CD4-positive, CD25-positive, alpha-beta regulatory T cell (primary cell): ENCODE measurements around the gene COL21A1. TPM values are rescaled to one million over a fixed set of nuclear protein-coding genes. Genes with fewer than 3 reads are reported as not detected.

Source experiments
- ATAC-seq, 2 donors: fragments of 150-1000 bp; cut with Tn5 transposase; one replicate each; pipeline ENCODE4 v1.10.0; 2021; ENCODE audit warnings: low read depth in 2 of 2, moderate number of reproducible peaks in 2 of 2, moderate library complexity in 1 of 2
- DNase-seq, 3 donors: peaks; one replicate each; pipeline versions ENCODE4 v3.0.0 to v3.0.0-alpha.2; 2012 to 2022; ENCODE audit warnings: mixed read lengths in 1 of 3
- H3K27ac ChIP-seq: one replicate; pipeline ENCODE4 v1.7.0; 2013; ENCODE audit warnings: mild to moderate bottlenecking, low read length; ENCODE audit not compliant: insufficient read depth, poor library complexity, severe bottlenecking
- H3K27me3 ChIP-seq: one replicate; pipeline ENCODE4 v1.7.0; 2013; ENCODE audit warnings: low read length; ENCODE audit not compliant: control insufficient read depth, insufficient read depth
- H3K36me3 ChIP-seq: one replicate; pipeline ENCODE4 v1.7.0; 2013; ENCODE audit warnings: mild to moderate bottlenecking, low read length, moderate library complexity; ENCODE audit not compliant: control insufficient read depth, insufficient read depth
- H3K4me1 ChIP-seq: 2 replicates; pipeline ENCODE4 v1.7.0; 2013; ENCODE audit warnings: mild to moderate bottlenecking, low read length; ENCODE audit not compliant: insufficient read depth, control insufficient read depth, poor library complexity, severe bottlenecking
- H3K4me3 ChIP-seq: one replicate; pipeline ENCODE4 v1.7.0; 2013; ENCODE audit warnings: low read depth, mild to moderate bottlenecking, low read length, moderate library complexity
- H3K9me3 ChIP-seq, 2 experiments: 1 replicate in 1 of 2; 2 replicates in 1 of 2; pipeline ENCODE4 v1.7.0; 2013; ENCODE audit warnings: low read length in 2 of 2, mild to moderate bottlenecking in 1 of 2, moderate library complexity in 1 of 2; ENCODE audit not compliant: control insufficient read depth in 2 of 2
- H3K27ac Mint-ChIP-seq, 3 donors: one replicate each; pipeline ENCODE4 v1.8.0; 2020 to 2022; ENCODE audit warnings: mild to moderate bottlenecking in 3 of 3, mixed read lengths in 3 of 3, moderate library complexity in 2 of 3
- H3K27me3 Mint-ChIP-seq: one replicate; pipeline ENCODE4 v1.8.0; 2022; ENCODE audit warnings: mild to moderate bottlenecking, mixed read lengths
- H3K36me3 Mint-ChIP-seq: one replicate; pipeline ENCODE4 v1.8.0; 2020; ENCODE audit warnings: mixed read lengths
- H3K4me1 Mint-ChIP-seq, 4 donors: one replicate each; pipeline ENCODE4 v1.8.0; 2020 to 2022; ENCODE audit warnings: mixed read lengths in 4 of 4, mild to moderate bottlenecking in 1 of 4
- H3K4me3 Mint-ChIP-seq, 4 donors: one replicate each; pipeline ENCODE4 v1.8.0; 2020 to 2022; ENCODE audit warnings: mild to moderate bottlenecking in 4 of 4, mixed read lengths in 4 of 4, moderate library complexity in 3 of 4
- H3K9me3 Mint-ChIP-seq, 7 donors: one replicate each; pipeline ENCODE4 v1.8.0; 2020 to 2022; ENCODE audit warnings: mixed read lengths in 7 of 7, mild to moderate bottlenecking in 3 of 7, moderate library complexity in 2 of 7
- polyA plus RNA-seq, 4 donors: library from polyadenylated mRNA; unstranded; fragments of 300-500 nt; fragmentation: Illumina TruSeq; gene quantifications; one replicate each; pipeline ENCODE4 v1.2.3, GENCODE V29; 2021
- total RNA-seq: library from RNA; stranded (reverse); gene quantifications from one replicate; pipeline ENCODE4 v1.2.3, GENCODE V29; 2022

Gene COL21A1
- total and polyA plus RNA-seq, 5 donors from 2014 or later, result not detected

DNA sequence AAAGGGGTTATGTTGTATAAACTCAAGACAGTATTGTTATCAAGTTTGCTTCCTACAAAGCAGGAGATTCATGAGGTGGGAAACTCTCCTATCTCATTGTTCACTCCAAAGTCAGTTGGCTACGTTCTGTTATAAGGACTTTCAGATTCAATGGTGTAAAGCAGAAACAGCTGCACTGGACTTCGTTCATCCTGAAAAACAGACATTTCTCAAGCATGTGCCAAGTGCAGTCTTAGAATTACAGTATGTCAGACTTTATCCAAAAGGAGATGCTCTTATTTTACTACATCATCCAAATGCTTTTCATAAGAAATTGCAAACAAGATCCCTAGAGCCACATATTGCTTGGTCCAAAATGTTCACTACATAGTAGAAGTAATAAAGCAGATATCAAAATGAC lies 14.9 kb downstream of the COL21A1 start:
- H3K9me3 Mint-ChIP-seq, result peaks cover 0 to 9% (median 2%) of the 10 kb centered on the region in 7 donors
- DNase-seq (no peak), ATAC-seq (no peak)
- H3K4me3 ChIP-seq, result no peak overlapping the region
- H3K9me3 ChIP-seq, result no peaks in the 10 kb centered on the region
- no peaks in the 10 kb centered on the region for H3K4me1 ChIP-seq
- H3K27ac Mint-ChIP-seq, result no peak overlapping the region
- H3K4me1 Mint-ChIP-seq, result no peaks in the 10 kb centered on the region
- no peak overlapping the region for H3K27ac ChIP-seq
- H3K36me3 Mint-ChIP-seq, result no peaks in the 10 kb centered on the region
- no peaks in the 10 kb centered on the region for H3K27me3 ChIP-seq
- no peak overlapping the region for H3K4me3 Mint-ChIP-seq
- H3K36me3 ChIP-seq, result no peaks in the 10 kb centered on the region
- no peaks in the 10 kb centered on the region for H3K27me3 Mint-ChIP-seq

- Histone ChIP-seq H3K4me1 (no peaks in the 10 kb centered on the region), H3K27ac (no peak overlapping the region), H3K9me3 (no peaks in the 10 kb centered on the region), H3K36me3 (no peaks in the 10 kb centered on the region), H3K27me3 (no peaks in the 10 kb centered on the region), H3K4me3 (no peak overlapping the region)
- H3K4me1 Mint-ChIP-seq, result no peaks in the 10 kb centered on the region
- peaks cover 0 to 9% (median 2%) of the 10 kb centered on the region in 7 donors for H3K9me3 Mint-ChIP-seq
- H3K36me3 Mint-ChIP-seq, result no peaks in the 10 kb centered on the region
- H3K27ac Mint-ChIP-seq, result no peak overlapping the region
- H3K27me3 Mint-ChIP-seq, result no peaks in the 10 kb centered on the region
- no peak for ATAC-seq
- DNase-seq, result no peak
- H3K4me3 Mint-ChIP-seq, result no peak overlapping the region
These were observed 15.6 kb downstream of the COL21A1 start for GRCh38 chr6:56231827-56232226.

DNA sequence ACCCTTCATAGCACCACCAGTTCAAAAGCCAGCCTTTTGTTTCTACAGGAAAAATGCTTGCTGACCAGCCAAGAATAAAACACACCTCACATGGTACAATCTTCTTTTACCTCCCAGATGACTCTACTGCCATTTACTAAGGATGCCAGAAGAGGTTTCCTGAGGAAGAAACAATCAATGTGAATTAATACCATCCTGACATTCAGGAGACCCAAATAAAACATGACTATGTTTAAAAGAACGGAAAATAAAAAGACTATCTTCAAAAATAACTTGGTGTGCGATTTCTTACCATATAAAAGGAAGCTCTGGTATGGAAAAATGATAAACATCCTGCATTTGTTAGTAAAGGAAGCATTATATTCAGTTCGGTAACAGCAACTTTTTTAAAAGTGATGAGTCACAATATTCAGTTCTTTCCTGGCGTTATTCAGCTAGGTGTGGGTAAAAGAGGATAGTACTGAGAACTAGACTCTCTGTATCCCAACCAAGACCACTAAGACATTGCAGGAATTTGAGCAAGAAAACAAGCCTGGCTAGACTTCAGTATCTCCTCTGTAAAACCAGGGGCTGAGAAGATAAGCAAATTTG lies 16.3 kb downstream of the COL21A1 start:
- Mint-ChIP-seq H3K4me1 (no peaks in the 10 kb centered on the region), H3K27ac (no peak overlapping the region), H3K9me3 (peaks cover 0 to 9% (median 2%) of the 10 kb centered on the region in 7 donors), H3K4me3 (no peak overlapping the region), H3K27me3 (no peaks in the 10 kb centered on the region), H3K36me3 (no peaks in the 10 kb centered on the region)
- ATAC-seq, result no peak
- H3K36me3 ChIP-seq, result no peaks in the 10 kb centered on the region
- no peak overlapping the region for H3K27ac ChIP-seq
- no peaks in the 10 kb centered on the region for H3K4me1 ChIP-seq
- H3K4me3 ChIP-seq, result no peak overlapping the region
- H3K9me3 ChIP-seq, result no peaks in the 10 kb centered on the region
- DNase-seq, result no peak
- H3K27me3 ChIP-seq, result no peaks in the 10 kb centered on the region

GRCh38 chr6:56227071-56227879 lies 20.1 kb downstream of the COL21A1 start:
- Histone ChIP-seq H3K4me1 (no peaks in the 10 kb centered on the region), H3K9me3 (no peaks in the 10 kb centered on the region), H3K27me3 (no peaks in the 10 kb centered on the region), H3K36me3 (no peaks in the 10 kb centered on the region), H3K4me3 (no peak overlapping the region), H3K27ac (no peak overlapping the region)
- Mint-ChIP-seq H3K27ac (no peak overlapping the region), H3K27me3 (no peaks in the 10 kb centered on the region), H3K4me1 (no peaks in the 10 kb centered on the region), H3K4me3 (no peak overlapping the region), H3K9me3 (peaks cover 0 to 8% (median 0%) of the 10 kb centered on the region in 7 donors), H3K36me3 (no peaks in the 10 kb centered on the region)
- no peak for ATAC-seq
- no peak for DNase-seq

- no peak for ATAC-seq
- Mint-ChIP-seq H3K9me3 (peaks cover 0 to 8% (median 0%) of the 10 kb centered on the region in 7 donors), H3K4me3 (no peak overlapping the region), H3K36me3 (no peaks in the 10 kb centered on the region), H3K4me1 (no peaks in the 10 kb centered on the region), H3K27me3 (no peaks in the 10 kb centered on the region), H3K27ac (no peak overlapping the region)
- Histone ChIP-seq H3K4me3 (no peak overlapping the region), H3K9me3 (no peaks in the 10 kb centered on the region), H3K36me3 (no peaks in the 10 kb centered on the region), H3K4me1 (no peaks in the 10 kb centered on the region), H3K27ac (no peak overlapping the region), H3K27me3 (no peaks in the 10 kb centered on the region)
- no peak for DNase-seq
These were observed 23.4 kb downstream of the COL21A1 start for GRCh38 chr6:56223995-56224394.

DNA sequence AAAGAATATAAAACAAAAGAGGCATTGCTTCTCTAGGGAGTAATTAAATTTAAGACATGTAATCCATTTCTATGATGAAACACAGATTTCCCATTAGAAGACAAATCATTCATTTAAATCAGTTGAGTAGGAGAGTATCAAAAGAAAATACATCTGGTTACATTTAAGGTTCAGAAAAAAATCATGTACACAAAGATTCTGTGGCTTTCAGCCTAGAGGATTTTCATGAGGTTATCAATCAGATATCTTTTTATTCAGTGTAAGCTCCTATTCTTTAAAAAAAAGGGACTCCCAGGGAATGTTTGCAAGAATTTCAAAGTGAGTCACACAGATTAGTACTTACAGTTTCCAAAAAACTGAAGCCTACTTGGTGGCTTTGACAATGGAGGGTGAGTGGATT lies 24.9 kb downstream of the COL21A1 start:
- Mint-ChIP-seq H3K27ac (no peak overlapping the region), H3K27me3 (no peaks in the 10 kb centered on the region), H3K9me3 (peaks cover 0 to 8% (median 0%) of the 10 kb centered on the region in 7 donors), H3K4me1 (no peaks in the 10 kb centered on the region), H3K4me3 (no peak overlapping the region), H3K36me3 (no peaks in the 10 kb centered on the region)
- DNase-seq (no peak), ATAC-seq (no peak)
- Histone ChIP-seq H3K27me3 (no peaks in the 10 kb centered on the region), H3K27ac (no peak overlapping the region), H3K4me1 (no peaks in the 10 kb centered on the region), H3K36me3 (no peaks in the 10 kb centered on the region), H3K9me3 (no peaks in the 10 kb centered on the region), H3K4me3 (no peak overlapping the region)

DNA sequence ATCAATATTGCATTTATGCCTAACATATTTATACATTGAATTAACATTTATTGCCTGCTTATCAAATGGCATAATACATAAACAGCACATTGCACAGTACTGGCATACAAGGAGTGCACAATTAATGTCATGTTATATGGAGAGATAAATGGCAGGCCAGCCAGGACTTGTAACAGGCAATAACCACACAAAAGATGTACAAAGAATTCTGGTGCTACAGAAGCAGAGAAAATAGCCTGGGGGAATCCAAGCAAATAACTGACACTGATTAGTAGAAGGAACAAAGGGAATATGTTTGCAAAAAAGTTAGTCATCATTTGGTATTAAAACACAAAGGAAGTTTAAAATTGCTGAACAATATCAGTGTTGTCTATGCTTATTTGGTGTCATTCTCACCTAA lies 27.3 kb downstream of the COL21A1 start:
- Mint-ChIP-seq H3K4me3 (no peak overlapping the region), H3K36me3 (no peaks in the 10 kb centered on the region), H3K9me3 (peaks cover 0 to 4% (median 1%) of the 10 kb centered on the region in 7 donors), H3K27me3 (no peaks in the 10 kb centered on the region), H3K4me1 (no peaks in the 10 kb centered on the region), H3K27ac (no peak overlapping the region)
- Histone ChIP-seq H3K4me3 (no peak overlapping the region), H3K9me3 (no peaks in the 10 kb centered on the region), H3K36me3 (no peaks in the 10 kb centered on the region), H3K4me1 (no peaks in the 10 kb centered on the region), H3K27me3 (no peaks in the 10 kb centered on the region), H3K27ac (no peak overlapping the region)
- DNase-seq (no peak), ATAC-seq (no peak)

DNA sequence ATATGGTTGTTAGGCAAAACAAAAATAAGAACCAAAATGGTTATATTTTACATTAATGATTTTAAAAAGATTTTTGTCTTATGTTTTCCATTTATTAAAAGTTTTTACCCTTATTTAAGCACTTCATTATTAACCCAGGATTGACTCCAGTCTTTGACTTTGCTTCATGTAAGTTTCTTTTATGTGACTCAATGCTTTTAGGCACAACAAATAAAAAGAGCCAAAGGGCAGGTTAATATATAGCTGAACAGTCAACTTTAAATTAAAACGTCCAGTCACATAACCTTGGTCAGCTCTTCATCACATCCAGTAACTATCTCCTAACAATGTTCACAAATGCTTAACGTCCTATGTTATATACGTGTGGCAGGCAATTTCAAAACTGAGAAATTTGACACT lies 32.7 kb downstream of the COL21A1 start:
- Mint-ChIP-seq H3K4me1 (no peaks in the 10 kb centered on the region), H3K36me3 (no peaks in the 10 kb centered on the region), H3K27me3 (no peaks in the 10 kb centered on the region), H3K27ac (no peak overlapping the region), H3K4me3 (no peak overlapping the region), H3K9me3 (peaks cover 0 to 6% (median 5%) of the 10 kb centered on the region in 7 donors)
- DNase-seq (no peak), ATAC-seq (no peak)
- H3K27me3 ChIP-seq, result no peaks in the 10 kb centered on the region
- no peaks in the 10 kb centered on the region for H3K36me3 ChIP-seq
- H3K27ac ChIP-seq, result no peak overlapping the region
- no peak overlapping the region for H3K4me3 ChIP-seq
- H3K4me1 ChIP-seq, result no peaks in the 10 kb centered on the region
- H3K9me3 ChIP-seq, result no peaks in the 10 kb centered on the region
